Chondrocyte (in vitro differentiated cells): ENCODE measurements around the gene METTL16. TPM values are rescaled to one million over a fixed set of nuclear protein-coding genes. Genes with fewer than 3 reads are reported as not detected.

ENCODE experiments used
- DNase-seq: peaks from one replicate; pipeline ENCODE4 v3.0.0; 2021; ENCODE audit warnings: mixed read lengths, low spot score
- H3K27ac Mint-ChIP-seq: one replicate; pipeline ENCODE4 v1.8.0; 2021; ENCODE audit warnings: mild to moderate bottlenecking, moderate library complexity, mixed read lengths; ENCODE audit not compliant: unreplicated experiment
- H3K27me3 Mint-ChIP-seq: 2 replicates; pipeline ENCODE4 v1.8.0; 2021; ENCODE audit warnings: low read depth, mixed read lengths
- H3K36me3 Mint-ChIP-seq: 2 replicates; pipeline ENCODE4 v1.8.0; 2021; ENCODE audit warnings: low read depth, mixed read lengths
- H3K4me1 Mint-ChIP-seq: 2 replicates; pipeline ENCODE4 v1.8.0; 2021; ENCODE audit warnings: low read depth, mild to moderate bottlenecking, mixed read lengths
- H3K4me3 Mint-ChIP-seq: one replicate; pipeline ENCODE4 v1.8.0; 2021; ENCODE audit warnings: mild to moderate bottlenecking, moderate library complexity, mixed read lengths; ENCODE audit not compliant: unreplicated experiment
- H3K9me3 Mint-ChIP-seq: 2 replicates; pipeline ENCODE4 v1.8.0; 2021; ENCODE audit warnings: low read depth, mixed read lengths
- CTCF ChIP-seq: fragments of 200-600 bp; sonication (generic); IDR thresholded peaks from 2 replicates; pipeline ENCODE4 v1.5.0; 2021; ENCODE audit warnings: antibody characterized with exemption, mild to moderate bottlenecking, moderate library complexity
- total RNA-seq: library from RNA; stranded (reverse); gene quantifications from 3 replicates; pipeline ENCODE4 v1.2.1, GENCODE V29; 2021

The METTL16 gene
- total RNA-seq, 1 donor from 2014 or later, result 21.2 TPM

GRCh38 chr17:2391597-2392251 lies 120.0 kb downstream of the METTL16 start:
- Mint-ChIP-seq H3K27ac (peak overlapping the region; percentile 96), H3K36me3 (peaks cover 6% of the 10 kb centered on the region), H3K4me1 (peaks cover 34% of the 10 kb centered on the region), H3K4me3 (peak overlapping the region; percentile 81), H3K9me3 (no peaks in the 10 kb centered on the region), H3K27me3 (no peaks in the 10 kb centered on the region)
- DNase-seq, result no peak
- TF ChIP-seq CTCF, result no peak

GRCh38 chr17:2390199-2390836 lies 121.4 kb downstream of the METTL16 start:
- Mint-ChIP-seq H3K27ac (peak overlapping the region; percentile 29), H3K9me3 (no peaks in the 10 kb centered on the region), H3K36me3 (peaks cover 6% of the 10 kb centered on the region), H3K27me3 (no peaks in the 10 kb centered on the region), H3K4me3 (no peak overlapping the region), H3K4me1 (peaks cover 21% of the 10 kb centered on the region)
- TF ChIP-seq CTCF, result no peak
- no peak for DNase-seq

GRCh38 chr17:2388683-2389055 lies 123.0 kb downstream of the METTL16 start:
- no peak for TF ChIP-seq CTCF
- Mint-ChIP-seq H3K4me1 (peaks cover 18% of the 10 kb centered on the region), H3K4me3 (no peak overlapping the region), H3K27me3 (no peaks in the 10 kb centered on the region), H3K27ac (no peak overlapping the region), H3K9me3 (no peaks in the 10 kb centered on the region), H3K36me3 (peaks cover 6% of the 10 kb centered on the region)
- no peak for DNase-seq

- Mint-ChIP-seq H3K9me3 (no peaks in the 10 kb centered on the region), H3K36me3 (peaks cover 6% of the 10 kb centered on the region), H3K27ac (no peak overlapping the region), H3K27me3 (no peaks in the 10 kb centered on the region), H3K4me1 (peaks cover 22% of the 10 kb centered on the region), H3K4me3 (no peak overlapping the region)
- no peak for DNase-seq
- no peak for TF ChIP-seq CTCF
These were observed 123.5 kb downstream of the METTL16 start for GRCh38 chr17:2388020-2388682.

GRCh38 chr17:2387086-2388019 lies 124.3 kb downstream of the METTL16 start:
- Mint-ChIP-seq H3K4me3 (no peak overlapping the region), H3K27ac (no peak overlapping the region), H3K9me3 (no peaks in the 10 kb centered on the region), H3K27me3 (no peaks in the 10 kb centered on the region), H3K36me3 (peaks cover 6% of the 10 kb centered on the region), H3K4me1 (peaks cover 20% of the 10 kb centered on the region)
- no peak for TF ChIP-seq CTCF
- DNase-seq, result no peak
